Stimulated activated CD8-positive, alpha-beta memory T cell treated with anti-CD3 and anti-CD28 coated beads, Interleukin-7, amount 100 ng/mL, for 24 hours (primary cell): ENCODE measurements around the gene PDE4C.

Experiments
- DNase-seq: peaks from one replicate; pipeline ENCODE4 v3.0.0-alpha.2; 2020; ENCODE audit warnings: low read depth

PDE4C gene

DNA sequence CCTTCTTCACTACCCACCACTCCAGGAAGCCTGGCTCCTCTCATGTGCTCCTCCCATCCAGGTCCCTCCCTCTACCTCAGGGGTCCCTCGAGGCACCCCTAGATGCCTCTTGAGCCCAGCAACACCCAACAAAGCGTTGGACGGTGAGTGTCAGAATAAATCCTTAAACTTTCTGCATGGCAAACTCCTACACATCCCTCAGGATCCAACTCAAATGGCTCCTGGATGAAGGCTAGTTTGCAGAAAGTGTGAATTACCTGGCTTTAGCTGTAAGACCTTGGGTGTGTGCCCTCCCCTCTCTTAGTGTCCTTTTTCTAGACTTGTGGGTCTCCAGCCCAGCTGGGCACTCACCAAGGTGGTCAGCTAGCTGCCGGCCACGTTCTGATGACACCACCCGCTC is 27.9 kb downstream of the PDE4C start:
- no peak for DNase-seq

DNA sequence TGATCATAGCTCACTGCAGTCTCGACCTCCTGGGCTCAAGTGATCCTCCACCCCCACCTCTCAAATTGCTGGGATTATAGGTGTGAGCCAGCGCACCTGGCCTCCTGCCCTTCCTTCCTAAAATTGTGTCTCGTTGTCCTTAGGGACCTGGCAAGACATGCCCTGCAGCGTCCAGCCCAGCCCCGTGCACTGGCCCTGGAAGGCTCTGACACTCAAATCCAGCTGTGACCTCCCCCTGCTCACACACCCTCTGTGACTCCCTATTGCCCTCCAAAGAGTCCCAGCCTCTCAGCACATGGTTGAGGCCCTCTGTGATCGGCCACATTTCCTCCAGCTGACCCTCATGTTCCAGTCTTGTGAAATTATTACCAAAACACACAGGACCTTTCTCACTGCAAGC is 28.3 kb downstream of the PDE4C start:
- no peak for DNase-seq

DNA sequence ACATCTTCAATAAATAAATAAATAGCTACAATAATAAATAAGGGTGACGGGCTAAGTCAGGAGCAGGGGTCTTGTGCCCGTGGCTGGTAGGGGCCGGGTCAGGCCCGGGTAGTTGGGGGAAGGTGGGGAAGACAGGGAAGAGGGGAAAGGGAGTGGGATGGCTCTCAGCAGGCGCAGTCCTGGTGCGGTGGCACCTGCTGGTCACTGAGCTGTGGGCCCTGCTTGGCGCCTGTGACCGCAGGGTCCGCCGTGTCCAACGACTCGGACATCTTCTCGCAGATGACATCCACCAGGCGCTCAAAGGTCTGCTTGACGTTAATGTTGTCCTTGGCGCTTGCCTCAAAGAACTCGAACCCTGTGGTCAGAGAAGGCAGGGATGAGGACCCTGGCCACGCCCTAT is 28.9 kb downstream of the PDE4C start:
- DNase-seq = no peak

DNA sequence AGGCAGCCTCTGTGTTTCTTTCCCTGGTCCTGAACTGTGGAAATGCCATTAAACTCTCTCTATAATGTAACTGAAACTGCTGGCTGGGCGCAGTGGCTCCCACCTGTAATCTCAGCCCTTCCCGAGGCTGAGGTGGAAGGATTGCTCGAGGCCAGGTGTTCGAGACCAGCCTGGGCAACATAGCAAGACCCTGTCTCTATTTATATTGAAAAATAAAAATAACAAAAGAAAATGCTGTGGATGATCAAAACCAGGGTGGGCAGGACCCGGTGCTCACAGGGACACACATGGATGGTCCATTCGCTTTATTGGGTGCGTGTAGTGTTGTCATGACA is 29.8 kb downstream of the PDE4C start:
- DNase-seq = no peak

DNA sequence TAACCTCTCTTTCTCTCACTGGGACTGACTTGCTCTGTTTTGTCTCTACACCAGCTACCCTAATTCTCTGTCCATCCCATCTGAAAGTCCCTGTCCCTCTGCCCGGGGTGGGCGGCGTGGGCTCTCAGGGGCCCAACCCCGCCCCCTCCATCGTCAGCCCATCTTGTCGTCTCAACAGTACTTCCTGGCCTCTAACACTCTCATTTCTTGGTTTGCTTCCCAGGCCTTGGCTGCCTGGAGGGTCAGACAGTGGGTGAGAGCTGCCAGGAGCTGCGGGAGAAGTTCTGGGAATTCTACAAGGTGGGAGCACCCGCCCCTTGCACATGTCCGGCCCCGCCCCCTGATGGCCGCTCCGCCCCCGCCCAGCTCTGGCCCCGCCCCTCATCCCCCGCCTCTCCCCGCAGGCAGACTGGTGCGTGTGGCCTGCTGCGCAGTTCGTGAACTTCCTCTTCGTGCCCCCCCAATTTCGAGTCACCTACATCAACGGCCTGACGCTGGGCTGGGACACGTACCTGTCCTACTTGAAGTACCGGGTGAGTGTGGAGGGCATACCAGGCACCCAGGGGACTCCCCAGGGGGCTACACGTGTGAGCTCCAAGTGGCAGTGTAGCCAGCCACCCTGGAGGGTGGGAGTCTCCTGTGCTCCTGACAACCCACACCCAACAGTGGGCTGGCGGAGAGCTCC is 31.5 kb downstream of the PDE4C start:
- DNase-seq = no peak

DNA sequence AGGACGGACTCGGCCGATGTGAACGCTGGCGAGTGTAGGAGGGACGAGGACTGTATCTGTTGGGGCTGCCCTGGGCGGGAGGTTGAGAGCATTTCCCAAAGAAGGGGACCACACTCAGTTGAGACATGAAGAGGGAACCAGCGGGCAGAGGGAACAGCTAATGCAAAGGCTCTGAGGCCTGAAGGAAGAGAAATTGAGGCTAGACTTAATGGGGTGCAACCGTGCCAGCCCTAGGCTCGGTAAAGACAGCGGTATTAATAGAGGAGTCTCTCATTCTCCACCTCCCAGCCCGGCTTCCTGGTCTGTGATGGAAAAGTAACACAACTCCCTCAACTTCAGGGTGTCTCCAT is 32.1 kb downstream of the PDE4C start:
- no peak for DNase-seq

DNA sequence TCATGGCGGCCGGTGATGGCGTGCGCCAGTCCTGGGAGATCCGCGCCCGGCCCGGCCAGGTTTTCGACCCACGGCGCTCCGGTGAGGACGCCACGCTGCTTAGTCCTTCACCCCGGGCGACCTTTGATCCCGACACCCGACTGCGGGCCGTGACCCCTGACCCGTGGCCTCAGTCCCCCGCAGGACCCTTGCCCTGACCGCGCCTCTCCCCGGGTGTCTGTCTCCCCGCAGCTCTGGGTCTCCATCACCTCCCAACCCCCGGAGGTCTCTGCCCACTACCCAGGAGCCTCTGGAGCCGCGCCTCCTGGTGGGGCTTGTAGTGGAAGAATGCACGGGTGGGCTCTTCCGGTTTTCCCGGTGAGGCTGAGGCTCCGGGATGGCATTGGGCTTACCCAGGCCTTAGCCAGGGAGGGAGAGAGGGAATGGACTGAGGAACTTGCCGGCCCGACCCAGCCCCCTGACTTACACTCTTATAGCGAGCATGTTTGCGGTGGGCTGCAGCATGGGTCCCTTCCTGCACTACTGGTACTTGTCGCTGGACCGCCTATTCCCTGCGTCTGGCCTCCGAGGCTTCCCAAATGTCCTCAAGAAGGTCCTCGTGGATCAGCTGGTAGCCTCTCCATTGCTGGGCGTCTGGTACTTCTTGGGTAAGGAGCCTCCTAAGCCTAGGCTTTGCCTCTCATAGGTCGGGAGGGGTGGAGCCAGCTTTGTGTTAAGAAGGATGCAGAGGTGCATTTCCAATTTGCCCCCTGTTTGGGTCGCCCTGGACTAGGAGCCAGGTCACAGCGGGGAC is 32.7 kb downstream of the PDE4C start:
- no peak for DNase-seq

DNA sequence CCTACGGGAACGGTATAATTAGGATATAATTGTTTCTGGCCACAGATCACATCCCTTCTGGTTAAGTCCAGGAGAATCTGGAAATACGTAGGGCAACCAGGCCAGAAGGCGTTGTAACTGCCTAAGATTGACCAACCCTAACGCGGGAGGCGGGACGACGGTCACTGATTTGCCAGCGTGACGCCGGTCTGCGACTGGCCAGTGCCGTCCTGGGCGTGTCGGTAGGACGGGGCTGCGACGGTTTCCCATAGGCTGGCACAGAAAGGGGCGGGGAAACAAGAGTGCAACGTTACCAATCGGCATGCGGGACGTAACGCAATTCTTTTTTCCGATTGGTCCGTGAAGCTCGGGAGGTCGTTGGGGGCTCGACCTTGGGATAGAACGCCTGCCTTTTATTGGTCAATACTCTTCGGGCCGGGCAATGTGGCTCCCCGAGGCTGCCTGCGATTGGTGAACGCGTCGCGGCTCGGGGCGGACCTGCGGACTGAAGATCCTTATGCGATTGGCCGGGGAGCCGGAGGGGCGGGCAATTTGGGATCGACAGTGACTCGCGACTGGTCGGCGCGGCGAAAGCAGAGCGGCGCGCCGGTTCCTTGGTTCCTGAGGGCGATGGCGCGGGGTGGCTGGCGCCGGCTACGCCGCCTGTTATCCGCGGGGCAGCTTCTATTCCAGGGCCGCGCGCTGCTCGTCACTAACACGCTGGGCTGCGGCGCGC is 33.4 kb downstream of the PDE4C start, which contains the start of gene MPV17L2:
MPV17L2 (plus strand) TSS at position 546 of the 715 bp plus-strand sequence; CDS start at position 610, 64 bp downstream.
- DNase-seq = peak; percentile 95

DNA sequence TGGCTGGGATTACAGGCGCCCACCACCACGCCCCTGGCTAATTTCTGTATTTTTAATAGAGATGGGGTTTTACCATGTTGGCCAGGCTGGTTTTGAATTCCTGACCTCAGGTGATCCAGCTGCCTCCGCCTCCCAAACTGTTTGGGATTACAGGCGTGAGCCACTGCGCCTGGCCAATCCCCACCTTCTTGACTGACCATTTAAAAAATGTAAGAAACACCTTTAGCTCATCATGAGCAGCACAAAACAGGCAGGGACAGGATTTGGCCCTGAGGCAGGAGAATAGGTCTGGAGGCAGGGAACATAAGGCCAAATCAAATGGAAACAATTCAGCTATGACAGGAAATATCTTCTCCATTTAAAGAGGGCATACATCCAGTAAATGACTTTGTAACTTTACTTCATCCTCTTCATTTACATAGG is 34.6 kb downstream of the PDE4C start:
- DNase-seq = no peak

DNA sequence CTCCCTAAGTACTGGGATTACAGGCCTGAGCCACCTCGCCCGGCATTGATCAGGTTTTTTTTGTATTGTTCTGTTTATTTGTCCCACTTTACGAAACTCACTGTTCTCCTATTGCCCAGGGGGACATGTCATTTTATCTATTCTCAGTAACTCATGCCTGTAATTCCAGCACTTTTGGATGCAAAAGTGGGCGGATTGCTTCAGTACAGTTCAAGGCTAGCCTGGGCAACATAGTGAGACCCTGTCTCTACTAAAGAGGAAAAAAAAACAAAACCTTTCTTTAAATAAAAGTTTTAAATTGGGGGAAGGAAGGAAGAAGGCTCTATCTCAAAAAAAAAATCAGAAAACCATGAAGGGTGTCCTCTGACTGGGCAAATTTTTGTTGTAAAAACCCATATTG is 36.0 kb downstream of the PDE4C start:
- no peak for DNase-seq

DNA sequence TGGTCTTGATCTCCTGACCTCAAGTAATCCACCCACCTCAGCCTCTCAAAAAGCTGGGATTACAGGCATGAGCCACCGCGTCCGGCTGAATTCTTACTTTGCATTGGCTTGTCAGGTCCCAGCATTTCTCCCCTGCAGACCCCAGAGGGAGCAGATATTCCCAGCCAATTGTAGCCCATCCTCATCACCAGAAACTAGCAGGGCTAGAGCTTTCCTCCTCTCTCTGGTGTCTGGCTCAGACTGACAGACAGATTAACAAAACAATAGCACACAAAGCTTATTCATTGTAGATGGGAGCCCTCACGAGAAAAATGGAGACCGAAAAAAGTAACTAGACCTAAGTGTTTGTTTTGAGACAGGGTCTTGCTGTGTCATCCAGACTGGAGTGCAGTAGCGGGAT is 40.7 kb downstream of the PDE4C start:
- no peak for DNase-seq

DNA sequence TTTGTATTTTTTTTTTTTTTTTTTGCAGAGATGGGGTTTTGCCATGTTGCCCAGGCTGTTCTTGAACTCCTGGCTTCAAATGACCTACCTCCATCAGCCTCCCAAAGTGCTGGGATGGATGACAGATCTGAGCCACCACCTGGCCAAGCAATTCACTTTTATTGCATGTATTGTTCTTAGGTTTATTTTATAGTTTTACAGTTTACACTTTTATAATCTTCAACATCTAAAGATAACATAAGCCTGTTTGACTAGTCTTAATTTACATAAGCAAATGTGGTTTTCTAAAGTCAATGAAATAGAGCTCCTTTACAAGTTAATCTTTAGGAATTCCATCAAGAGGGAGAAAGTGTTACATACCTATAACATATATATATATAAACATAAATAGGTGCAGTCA is 42.7 kb downstream of the PDE4C start:
- no peak for DNase-seq

DNA sequence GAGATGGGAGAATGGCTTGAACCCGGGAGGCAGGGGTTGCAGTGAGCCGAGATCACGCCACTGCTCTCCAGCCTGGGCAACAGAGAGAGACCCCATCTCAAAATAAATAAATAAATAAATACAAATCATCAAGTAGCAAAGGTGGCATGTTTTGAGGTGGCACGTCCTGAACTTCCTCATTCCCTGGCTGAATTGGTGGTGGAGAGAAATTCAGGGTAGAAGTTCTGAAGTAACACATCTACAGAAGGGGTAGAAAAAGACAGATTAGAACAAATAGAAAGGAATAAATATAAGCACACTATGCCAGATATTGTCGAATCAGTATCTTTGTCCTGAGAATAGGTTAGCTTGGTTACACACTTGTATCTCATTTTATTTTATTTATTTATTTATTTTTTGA is 46.3 kb downstream of the PDE4C start:
- DNase-seq = no peak

DNA sequence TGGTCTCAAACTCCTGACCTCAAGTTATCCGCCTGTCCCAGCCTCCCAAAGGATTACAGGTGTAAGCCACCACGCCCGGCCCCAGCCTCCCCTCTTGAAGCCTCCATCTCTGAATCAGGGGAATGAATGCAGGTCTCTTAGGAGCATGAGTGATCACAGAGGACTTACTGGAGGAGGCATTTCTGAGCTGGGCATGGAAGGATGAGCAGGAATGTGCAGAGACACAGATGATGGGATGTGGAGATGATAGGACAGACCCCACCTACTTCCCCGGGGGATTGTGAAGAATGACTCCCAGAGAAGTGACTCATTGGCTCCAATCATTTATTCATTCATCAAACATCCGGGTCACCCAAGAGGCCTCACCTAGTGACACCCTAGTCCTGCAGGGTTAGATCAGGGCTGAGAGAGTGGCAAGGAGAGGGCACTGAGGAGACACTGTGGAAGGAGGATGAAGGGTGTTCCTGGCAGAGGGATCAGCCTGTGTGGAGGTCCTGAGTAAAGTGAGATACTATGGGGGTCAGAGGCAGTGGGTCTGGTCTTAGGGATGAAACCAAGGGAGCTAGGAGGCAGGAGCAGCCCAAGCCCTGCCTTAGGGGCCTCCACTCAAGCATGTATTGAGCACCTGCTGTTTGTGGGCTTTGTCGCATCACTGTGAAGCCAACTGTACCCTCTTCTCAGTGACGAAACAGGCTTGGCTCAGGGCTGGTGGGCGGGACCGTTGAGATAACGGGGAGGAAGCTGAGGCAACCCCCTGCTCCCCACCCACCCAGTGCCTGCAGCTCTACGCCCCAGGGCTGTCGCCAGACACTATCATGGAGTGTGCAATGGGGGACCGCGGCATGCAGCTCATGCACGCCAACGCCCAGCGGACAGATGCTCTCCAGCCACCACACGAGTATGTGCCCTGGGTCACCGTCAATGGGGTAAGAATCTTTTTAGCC is 49.6 kb downstream of the PDE4C start:
- DNase-seq = no peak

DNA sequence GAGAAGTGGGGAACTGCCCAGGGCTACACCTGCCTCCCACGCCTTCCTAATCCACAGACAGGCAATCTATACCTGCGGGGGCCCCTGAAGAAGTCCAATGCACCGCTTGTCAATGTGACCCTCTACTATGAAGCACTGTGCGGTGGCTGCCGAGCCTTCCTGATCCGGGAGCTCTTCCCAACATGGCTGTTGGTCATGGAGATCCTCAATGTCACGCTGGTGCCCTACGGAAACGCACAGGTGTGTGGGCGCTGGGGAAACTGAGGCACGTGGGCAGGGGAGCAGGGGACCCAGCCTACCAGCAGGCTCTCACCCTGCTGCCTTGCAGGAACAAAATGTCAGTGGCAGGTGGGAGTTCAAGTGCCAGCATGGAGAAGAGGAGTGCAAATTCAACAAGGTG is 51.3 kb downstream of the PDE4C start:
- no peak for DNase-seq
